ENCODE data around the gene RORC. TPM values are rescaled to one million over a fixed set of nuclear protein-coding genes. Genes with fewer than 3 reads are reported as not detected.
A peak's percentile ranks its signal among the peaks of the same experiment; 100 is the strongest.

The RORC gene
- total and polyA plus RNA-seq, 2 of the 8 experiments (the other 6 are each of a cell fraction or from before 2014, with no cell fraction given): 0.44 to 0.54 TPM

DNA sequence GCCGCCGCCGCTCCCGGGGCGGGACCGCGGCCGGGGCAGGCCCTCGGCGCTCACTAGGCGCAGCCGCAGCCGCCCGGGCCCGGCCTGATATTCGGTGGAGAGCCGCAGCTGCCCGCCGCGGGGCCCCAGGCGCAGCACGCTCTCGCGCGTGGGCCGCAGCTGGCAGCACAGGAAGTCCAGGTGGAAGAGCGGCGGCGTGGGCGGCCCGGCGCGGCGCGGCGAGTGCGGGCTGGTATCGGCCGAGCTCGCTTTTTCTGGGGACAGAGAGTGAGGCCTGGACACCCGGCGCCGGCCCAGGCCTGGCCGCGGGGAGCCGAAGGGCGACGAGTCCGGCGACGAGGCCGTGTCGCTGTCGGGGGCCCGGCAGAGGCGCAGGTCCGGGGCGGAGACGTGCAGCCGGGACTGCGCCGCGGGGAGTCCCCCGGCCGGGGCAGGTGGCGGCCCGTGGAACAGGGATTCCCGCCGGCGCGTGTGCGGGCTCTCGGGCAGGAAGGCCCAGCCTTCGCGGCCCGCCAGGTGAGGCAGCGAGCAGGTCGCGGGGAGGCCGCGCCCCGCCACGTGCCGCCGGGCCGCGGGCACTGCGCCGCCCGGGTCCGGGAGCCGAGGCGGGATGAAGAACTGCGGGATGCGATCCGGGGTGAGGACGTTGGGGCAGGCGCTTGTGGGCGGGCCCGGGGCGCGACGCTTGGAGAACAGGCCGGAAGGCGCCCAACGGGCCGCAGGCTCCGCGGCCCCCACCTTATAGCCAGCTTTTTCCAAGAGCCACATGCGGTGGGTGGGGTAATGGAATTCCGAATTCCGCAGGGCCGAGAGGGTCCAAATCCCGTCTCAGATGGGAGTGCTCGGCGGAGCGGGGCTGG is 6.8 kb upstream of the RORC start (continued):
- TF ChIP-seq HDAC6 (IDR thresholded peaks at IDR 0.05; ENCODE audit: low read depth, low read length): no peak
- TF ChIP-seq, protein P1, sequence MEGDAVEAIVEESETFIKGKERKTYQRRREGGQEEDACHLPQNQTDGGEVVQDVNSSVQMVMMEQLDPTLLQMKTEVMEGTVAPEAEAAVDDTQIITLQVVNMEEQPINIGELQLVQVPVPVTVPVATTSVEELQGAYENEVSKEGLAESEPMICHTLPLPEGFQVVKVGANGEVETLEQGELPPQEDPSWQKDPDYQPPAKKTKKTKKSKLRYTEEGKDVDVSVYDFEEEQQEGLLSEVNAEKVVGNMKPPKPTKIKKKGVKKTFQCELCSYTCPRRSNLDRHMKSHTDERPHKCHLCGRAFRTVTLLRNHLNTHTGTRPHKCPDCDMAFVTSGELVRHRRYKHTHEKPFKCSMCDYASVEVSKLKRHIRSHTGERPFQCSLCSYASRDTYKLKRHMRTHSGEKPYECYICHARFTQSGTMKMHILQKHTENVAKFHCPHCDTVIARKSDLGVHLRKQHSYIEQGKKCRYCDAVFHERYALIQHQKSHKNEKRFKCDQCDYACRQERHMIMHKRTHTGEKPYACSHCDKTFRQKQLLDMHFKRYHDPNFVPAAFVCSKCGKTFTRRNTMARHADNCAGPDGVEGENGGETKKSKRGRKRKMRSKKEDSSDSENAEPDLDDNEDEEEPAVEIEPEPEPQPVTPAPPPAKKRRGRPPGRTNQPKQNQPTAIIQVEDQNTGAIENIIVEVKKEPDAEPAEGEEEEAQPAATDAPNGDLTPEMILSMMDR (IDR thresholded peaks at IDR 0.05; ENCODE audit: control extremely low read depth in 1 of 3, insufficient read depth in 1 of 3, low read depth in 1 of 3, low read length in 3 of 3): no peak
- no peak for TF ChIP-seq SIN3A (conservative IDR thresholded peaks at IDR 0.05 in 1 of 2, IDR thresholded peaks at IDR 0.05 in 1 of 2; ENCODE audit: low read depth in 1 of 2, low read length in 2 of 2)
- TF ChIP-seq CHD2 (IDR thresholded peaks at IDR 0.05; ENCODE audit: low read length): no peak
- peak; percentile 67 for TF ChIP-seq SUZ12 (IDR thresholded peaks at IDR 0.05; ENCODE audit: low read length)
- TF ChIP-seq BCL11A (IDR thresholded peaks at IDR 0.05; ENCODE audit: low read depth in 2 of 2, low read length in 2 of 2): no peak

Data from H1 (cell line).